NCI-H2196 treated with DMSO at 0.1 percent for 48 hours (cell line): ENCODE data around the gene ARHGEF9.
"Not testable (repeated sequence)": the region's sequence is repeated elsewhere in the genome, so short reads cannot be mapped to it uniquely, and the experiment has no call there.

Experiments
- DNase-seq: peaks from one replicate; lab custom pipeline; 2025; ENCODE audit not compliant: unreplicated experiment; lab: John Stamatoyannopoulos, UW

The ARHGEF9 gene

GRCh38 chrX:63784902-63785707 is at the start of gene ARHGEF9:
Gene ARHGEF9, minus strand, starts transcription at chrX:63785214. Its CDS starts 69 bp downstream, at chrX:63785145.
- no peak for DNase-seq

GRCh38 chrX:63825446-63825845 is 40.4 kb upstream of the ARHGEF9 start:
- DNase-seq, result not testable (repeated sequence)

- DNase-seq, result no peak
Measured at GRCh38 chrX:63818156-63818555, 33.1 kb upstream of the ARHGEF9 start.

- DNase-seq, result no peak
Measured at GRCh38 chrX:63817696-63818095, 32.7 kb upstream of the ARHGEF9 start.

GRCh38 chrX:63812823-63813222 is 27.8 kb upstream of the ARHGEF9 start:
- no peak for DNase-seq

GRCh38 chrX:63810746-63811145 is 25.7 kb upstream of the ARHGEF9 start:
- no peak for DNase-seq

GRCh38 chrX:63809173-63809572 is 24.2 kb upstream of the ARHGEF9 start:
- no peak for DNase-seq

- DNase-seq, result not testable (repeated sequence)
Measured at GRCh38 chrX:63795406-63795805, 10.4 kb upstream of the ARHGEF9 start.

- no peak for DNase-seq
Measured at GRCh38 chrX:63785708-63786040, 660 bp upstream of the ARHGEF9 start.

GRCh38 chrX:63784346-63784901 is 590 bp downstream of the ARHGEF9 start:
- no peak for DNase-seq

- no peak for DNase-seq
Measured at GRCh38 chrX:63782515-63782914, 2.5 kb downstream of the ARHGEF9 start.

GRCh38 chrX:63768760-63769159 is 16.3 kb downstream of the ARHGEF9 start:
- DNase-seq, result no peak

- DNase-seq, result no peak
Measured at GRCh38 chrX:63765712-63766111, 19.3 kb downstream of the ARHGEF9 start.

GRCh38 chrX:63764946-63765345 is 20.1 kb downstream of the ARHGEF9 start:
- no peak for DNase-seq

GRCh38 chrX:63761639-63762038 is 23.4 kb downstream of the ARHGEF9 start:
- DNase-seq, result no peak

- no peak for DNase-seq
Measured at GRCh38 chrX:63758011-63758410, 27.0 kb downstream of the ARHGEF9 start.

- no peak for DNase-seq
Measured at GRCh38 chrX:63755892-63756291, 29.1 kb downstream of the ARHGEF9 start.

- DNase-seq, result peak; percentile 77
Measured at GRCh38 chrX:63754860-63755579, 30.0 kb downstream of the ARHGEF9 start.

- no peak for DNase-seq
Measured at GRCh38 chrX:63754136-63754859, 30.7 kb downstream of the ARHGEF9 start.

GRCh38 chrX:63751481-63751880 is 33.5 kb downstream of the ARHGEF9 start:
- no peak for DNase-seq

GRCh38 chrX:63750811-63751210 is 34.2 kb downstream of the ARHGEF9 start:
- no peak for DNase-seq
